Esophagus squamous epithelium (tissue), 4 donors: Measurements from ENCODE around the gene MCC.

ENCODE experiments used
- CTCF ChIP-seq, 6 experiments: fragments of 450-650 bp in 4 of 6; fragments of 200-600 bp in 2 of 6; sonication (generic) in 2 of 6; IDR thresholded peaks; one replicate each; pipeline ENCODE4 v1.5.1; 2016 to 2019; ENCODE audit warnings: antibody characterized with exemption in 6 of 6, mild to moderate bottlenecking in 4 of 6, moderate library complexity in 4 of 6
- POLR2A ChIP-seq, 4 donors: fragments of 450-650 bp; IDR thresholded peaks; one replicate each; pipeline ENCODE4 v1.6.1; 2017; ENCODE audit warnings: antibody characterized with exemption in 4 of 4, mild to moderate bottlenecking in 4 of 4, moderate library complexity in 3 of 4

GRCh38 chr5:113503146-113503545, 14.9 kb upstream of the MCC start:
- TF ChIP-seq CTCF (IDR thresholded peaks at IDR 0.05), result no peak
- TF ChIP-seq POLR2A (IDR thresholded peaks at IDR 0.05), result no peak
